ENCODE data around the gene MYADML2. TPM values are rescaled to one million over a fixed set of nuclear protein-coding genes. Genes with fewer than 3 reads are reported as not detected.

The MYADML2 gene
- total RNA-seq, 4 donors from 2014 or later: 2.9 to 24.9 (median 13.3) TPM

DNA sequence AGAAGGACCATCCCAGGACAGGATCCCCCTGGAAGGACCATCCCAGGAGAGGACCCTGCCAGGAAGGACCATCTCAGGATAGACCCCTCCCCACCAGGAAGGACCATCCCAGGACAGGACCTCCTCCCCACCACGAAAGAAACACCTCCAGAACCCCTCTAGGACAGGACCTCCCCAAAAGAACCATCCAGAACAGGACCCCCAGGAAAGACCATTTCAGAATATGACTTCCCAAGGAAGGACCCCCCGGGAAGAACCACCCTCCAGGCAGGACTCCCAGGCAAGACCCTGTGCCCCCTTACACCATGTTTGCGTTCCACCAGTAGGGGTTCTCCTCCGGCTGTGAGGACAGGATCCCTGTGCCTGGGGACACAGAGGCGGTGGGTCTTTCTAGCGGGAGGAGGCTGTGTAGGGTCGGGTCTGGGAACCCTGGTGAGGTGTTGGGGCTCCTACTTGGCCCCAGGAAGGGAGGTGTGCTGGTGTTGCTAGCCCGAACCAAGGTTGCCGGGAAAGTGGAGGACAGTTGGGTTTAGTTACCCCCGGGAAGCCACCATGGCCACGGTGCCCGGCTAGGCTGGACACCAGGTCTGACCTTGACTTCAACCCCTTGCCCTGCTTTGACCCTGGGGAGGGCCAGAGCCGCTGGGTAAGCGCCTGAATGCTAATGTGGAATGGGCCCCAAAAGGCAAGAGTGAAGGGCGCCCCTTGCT is 11.8 kb upstream of the MYADML2 start:
- intact Hi-C loops (cut with DNase I; ENCODE audit: low total_unique reads): loop anchor here (1.0 to 2.0 kb wide), 3 partner anchors 33 to 196 kb away; no protein-coding TSS in a partner anchor
- Histone ChIP-seq H3K4me1 (peaks cover 12 to 23% of the 10 kb centered on the region in 2 donors), H3K36me3 (no peaks in the 10 kb centered on the region), H3K27ac (peak overlapping the region in 2 of 4 donors; percentile 8 to 48), H3K4me3 (peak overlapping the region in 2 of 4 donors; percentile 46 to 51), H3K9me3 (no peaks in the 10 kb centered on the region), H3K27me3 (peaks cover 7 to 21% (median 19%) of the 10 kb centered on the region in 3 donors)
- TF ChIP-seq, protein P1, sequence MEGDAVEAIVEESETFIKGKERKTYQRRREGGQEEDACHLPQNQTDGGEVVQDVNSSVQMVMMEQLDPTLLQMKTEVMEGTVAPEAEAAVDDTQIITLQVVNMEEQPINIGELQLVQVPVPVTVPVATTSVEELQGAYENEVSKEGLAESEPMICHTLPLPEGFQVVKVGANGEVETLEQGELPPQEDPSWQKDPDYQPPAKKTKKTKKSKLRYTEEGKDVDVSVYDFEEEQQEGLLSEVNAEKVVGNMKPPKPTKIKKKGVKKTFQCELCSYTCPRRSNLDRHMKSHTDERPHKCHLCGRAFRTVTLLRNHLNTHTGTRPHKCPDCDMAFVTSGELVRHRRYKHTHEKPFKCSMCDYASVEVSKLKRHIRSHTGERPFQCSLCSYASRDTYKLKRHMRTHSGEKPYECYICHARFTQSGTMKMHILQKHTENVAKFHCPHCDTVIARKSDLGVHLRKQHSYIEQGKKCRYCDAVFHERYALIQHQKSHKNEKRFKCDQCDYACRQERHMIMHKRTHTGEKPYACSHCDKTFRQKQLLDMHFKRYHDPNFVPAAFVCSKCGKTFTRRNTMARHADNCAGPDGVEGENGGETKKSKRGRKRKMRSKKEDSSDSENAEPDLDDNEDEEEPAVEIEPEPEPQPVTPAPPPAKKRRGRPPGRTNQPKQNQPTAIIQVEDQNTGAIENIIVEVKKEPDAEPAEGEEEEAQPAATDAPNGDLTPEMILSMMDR (IDR thresholded peaks at IDR 0.05 in 4 of 5, conservative IDR thresholded peaks at IDR 0.05 in 1 of 5): no peak
- TF ChIP-seq POLR2A (IDR thresholded peaks at IDR 0.05): no peak
- no peak for ATAC-seq
- in situ Hi-C loops (cut with MboI; ENCODE audit: low sequenced_read_pairs in 4 of 4): no loop called here
- DNase-seq: no peak

DNA sequence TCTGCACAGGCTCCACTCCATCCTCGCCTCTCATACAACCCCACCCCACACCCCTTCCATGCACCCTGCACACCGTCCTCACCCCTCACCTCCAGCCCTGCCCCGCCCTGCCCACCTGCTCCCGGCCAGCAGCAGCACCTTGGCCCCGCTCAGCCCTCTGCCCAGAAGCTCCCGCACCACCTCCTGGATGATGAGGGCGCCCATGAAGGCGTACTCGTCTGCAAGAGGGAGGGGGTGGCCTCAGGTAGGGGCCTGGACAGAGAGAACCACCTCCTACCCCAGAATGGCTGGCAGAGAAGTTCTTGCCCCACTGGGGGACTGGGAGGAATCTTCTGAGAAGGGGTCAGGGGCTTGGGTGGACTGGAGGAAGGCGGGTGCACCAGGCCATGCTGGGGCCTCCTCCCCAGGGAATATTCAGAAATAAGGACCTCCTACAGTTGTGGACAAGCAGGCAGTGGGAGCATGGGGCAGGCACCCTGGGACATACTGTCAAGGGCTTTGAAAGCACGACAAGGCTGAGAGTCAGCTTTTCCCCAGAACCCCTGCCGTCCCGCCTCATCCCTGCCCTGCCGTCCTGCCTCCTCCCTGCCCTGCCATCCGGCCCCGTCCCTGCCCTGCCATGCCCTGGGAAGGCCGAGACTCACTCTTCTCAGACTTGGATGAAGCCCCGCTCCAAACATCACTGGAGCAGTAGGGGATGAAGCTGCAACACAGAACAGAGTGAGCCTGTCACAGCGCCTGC is 10.8 kb upstream of the MYADML2 start:
- in situ Hi-C loops (cut with MboI; ENCODE audit: low sequenced_read_pairs in 4 of 4): no loop called here
- DNase-seq (no peak), ATAC-seq (no peak)
- Histone ChIP-seq H3K4me3 (no peak overlapping the region), H3K27me3 (peaks cover 7 to 21% (median 19%) of the 10 kb centered on the region in 3 donors), H3K4me1 (peaks cover 12 to 19% of the 10 kb centered on the region in 2 donors), H3K27ac (no peak overlapping the region), H3K36me3 (no peaks in the 10 kb centered on the region), H3K9me3 (no peaks in the 10 kb centered on the region)
- TF ChIP-seq POLR2A (IDR thresholded peaks at IDR 0.05): no peak
- TF ChIP-seq, protein P1 (IDR thresholded peaks at IDR 0.05 in 4 of 5, conservative IDR thresholded peaks at IDR 0.05 in 1 of 5): no peak
- intact Hi-C loops (cut with DNase I; ENCODE audit: low total_unique reads): loop anchor here (2.0 kb wide), 1 partner anchor 197 kb away; no protein-coding TSS in a partner anchor

DNA sequence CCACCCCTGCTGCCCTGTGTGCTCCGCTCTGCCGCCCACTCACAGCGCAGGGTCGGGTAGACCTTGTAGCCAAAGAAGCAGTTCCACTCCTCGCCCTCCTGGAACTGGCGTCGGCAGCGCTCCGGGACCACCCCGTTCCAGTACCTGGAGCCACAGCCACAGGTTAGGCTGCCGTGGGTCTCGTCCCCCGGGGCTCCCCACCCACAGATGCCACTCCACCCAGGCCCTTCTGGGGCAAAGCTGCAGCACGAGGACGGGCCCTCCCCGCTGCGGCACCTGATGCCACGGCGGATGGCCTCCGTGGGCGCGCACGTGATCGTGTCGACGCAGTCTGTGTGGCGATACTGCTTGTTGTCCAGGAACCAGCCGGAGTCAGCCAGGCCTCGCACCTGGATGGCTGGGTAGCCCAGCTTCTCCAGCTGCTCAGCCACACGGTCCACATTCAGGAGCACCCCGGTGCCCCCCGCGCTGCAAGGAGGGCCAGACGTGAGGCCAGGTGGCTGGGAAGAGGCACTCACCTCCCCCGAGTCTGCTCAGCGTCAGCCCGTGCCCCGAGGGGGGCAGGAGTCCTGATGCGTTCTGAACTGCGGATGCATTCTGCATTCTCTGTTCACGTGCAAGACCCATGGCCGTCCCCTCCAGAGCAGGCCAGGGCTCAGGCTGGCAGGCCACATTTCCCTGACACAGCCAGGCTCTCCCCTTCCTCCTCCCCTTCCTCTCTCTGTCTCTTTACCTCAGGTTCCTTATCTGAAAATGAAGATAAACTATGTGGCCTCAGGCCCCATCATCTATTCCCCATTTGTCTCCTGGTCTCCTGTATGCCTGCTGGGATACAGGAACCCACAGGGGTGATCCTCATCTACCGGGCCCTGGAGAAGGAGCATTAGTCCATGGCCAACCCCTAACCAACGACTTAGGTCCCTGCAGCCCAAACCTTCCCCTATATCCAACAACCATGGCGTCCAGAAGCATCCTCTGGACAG is 9.9 kb upstream of the MYADML2 start:
- intact Hi-C loops (cut with DNase I; ENCODE audit: low total_unique reads) (no loop called here), in situ Hi-C loops (cut with MboI; ENCODE audit: low sequenced_read_pairs in 4 of 4) (no loop called here)
- no peak for DNase-seq
- TF ChIP-seq, protein P1 (IDR thresholded peaks at IDR 0.05 in 4 of 5, conservative IDR thresholded peaks at IDR 0.05 in 1 of 5): no peak
- TF ChIP-seq POLR2A (IDR thresholded peaks at IDR 0.05): no peak
- Histone ChIP-seq H3K4me1 (peaks cover 4 to 10% of the 10 kb centered on the region in 2 donors), H3K9me3 (no peaks in the 10 kb centered on the region), H3K36me3 (no peaks in the 10 kb centered on the region), H3K27ac (no peak overlapping the region), H3K4me3 (no peak overlapping the region), H3K27me3 (peaks cover 7 to 21% (median 15%) of the 10 kb centered on the region in 3 donors)
- no peak for ATAC-seq

- TF ChIP-seq, protein P1 (IDR thresholded peaks at IDR 0.05 in 4 of 5, conservative IDR thresholded peaks at IDR 0.05 in 1 of 5): no peak
- TF ChIP-seq POLR2A (IDR thresholded peaks at IDR 0.05): no peak
- ATAC-seq (no peak), DNase-seq (no peak)
- H3K4me3 ChIP-seq: no peak overlapping the region
- H3K36me3 ChIP-seq: no peaks in the 10 kb centered on the region
- intact Hi-C loops (cut with DNase I; ENCODE audit: low total_unique reads): no loop called here
- H3K9me3 ChIP-seq: no peaks in the 10 kb centered on the region
- H3K27me3 ChIP-seq: peaks cover 7 to 21% (median 13%) of the 10 kb centered on the region in 3 donors
- in situ Hi-C loops (cut with MboI; ENCODE audit: low sequenced_read_pairs in 4 of 4): no loop called here
- peaks cover 4 to 10% of the 10 kb centered on the region in 2 donors for H3K4me1 ChIP-seq
- no peak overlapping the region for H3K27ac ChIP-seq
Observed at GRCh38 chr17:81955756-81956544, 8.9 kb upstream of the MYADML2 start.
